GM06990 (cell line): ENCODE data around the gene PABPN1.

Experiments used
- DNase-seq: peaks from one replicate; pipeline ENCODE4 v3.0.0-alpha.2; 2011; ENCODE audit not compliant: insufficient read length; ENCODE audit errors: extremely low read depth
- H3K27me3 ChIP-seq: replicated peaks from 2 replicates; pipeline ENCODE4 v1.6.0; 2011; ENCODE audit warnings: low read length; ENCODE audit not compliant: control insufficient read depth, insufficient read depth
- H3K36me3 ChIP-seq: 2 replicates; pipeline ENCODE4 v1.5.1; 2011; ENCODE audit warnings: low read length; ENCODE audit not compliant: control insufficient read depth, insufficient read depth
- H3K4me3 ChIP-seq: replicated peaks from 2 replicates; pipeline ENCODE4 v1.5.1; 2011; ENCODE audit warnings: low read depth, mild to moderate bottlenecking, control low read depth, low read length
- CTCF ChIP-seq: IDR thresholded peaks from 2 replicates; pipeline ENCODE4 v1.5.1; 2011; ENCODE audit warnings: low read length, control low read depth, mild to moderate bottlenecking, inconsistent platforms; ENCODE audit not compliant: insufficient read depth, poor library complexity, severe bottlenecking

PABPN1 gene

DNA sequence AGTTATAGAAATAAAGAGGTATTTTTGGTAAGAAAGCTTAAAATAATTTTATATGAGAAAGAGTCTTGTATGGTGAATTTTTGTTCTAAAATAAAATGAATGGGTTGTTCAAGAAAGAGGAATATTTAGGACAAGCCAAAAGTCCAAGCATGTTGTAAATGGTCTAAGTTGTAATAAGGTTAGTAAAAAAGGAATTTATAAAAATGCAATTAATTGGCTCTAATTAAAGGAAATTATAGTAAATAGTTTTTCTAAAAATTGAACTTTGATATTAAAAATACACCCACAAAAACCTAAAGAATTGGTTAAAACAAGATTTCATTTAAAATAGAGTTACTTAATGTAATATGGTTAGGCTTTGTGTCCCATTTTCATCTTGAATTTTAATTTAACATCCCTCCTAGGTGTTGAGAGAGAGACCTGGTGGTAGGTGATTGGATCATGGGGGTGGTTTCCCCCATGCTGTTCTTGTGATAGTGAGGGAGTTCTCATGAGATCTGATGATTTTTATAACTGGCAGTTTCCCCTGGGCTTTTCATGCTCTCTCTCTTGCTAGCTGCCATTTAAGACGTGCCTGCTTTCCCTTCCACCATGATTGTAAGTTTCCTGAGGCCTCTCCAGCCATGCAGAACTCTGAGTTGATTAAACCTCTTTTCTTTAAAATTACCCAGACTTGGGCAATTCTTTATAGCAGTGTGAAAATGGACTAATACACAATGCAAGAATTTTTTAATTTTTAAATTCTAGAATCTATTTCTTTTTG, 18.4 kb downstream of the PABPN1 start:
- DNase-seq, result no peak
- TF ChIP-seq CTCF, result no peak

DNA sequence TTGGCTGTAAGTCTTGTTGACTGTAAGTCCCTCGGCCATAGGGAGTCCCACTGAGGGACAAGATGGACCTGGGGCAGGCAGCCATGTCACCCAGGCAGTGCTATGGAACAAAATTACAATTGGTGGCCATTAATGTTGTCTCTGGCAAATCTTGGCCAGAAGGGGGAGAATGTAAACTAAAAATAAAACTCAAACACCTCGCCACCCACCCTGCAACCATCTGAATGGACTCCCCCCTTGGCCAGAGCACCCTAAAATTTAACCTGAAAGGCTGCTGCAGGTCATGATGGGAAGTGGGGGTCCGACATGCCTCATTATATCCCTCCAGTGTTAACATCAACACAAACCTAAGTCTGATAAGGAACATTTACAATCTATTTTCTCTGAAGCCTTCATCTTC, 23.2 kb downstream of the PABPN1 start:
- TF ChIP-seq CTCF, result peak; percentile 11
- DNase-seq, result no peak
- Histone ChIP-seq H3K27me3 (no peaks in the 10 kb centered on the region; the same call in 1 of the 2 replicates), H3K4me3 (no peak overlapping the region), H3K36me3 (no peaks in the 10 kb centered on the region)

More for the DNA sequence above, 18.4 kb downstream of the PABPN1 start:
- no peaks in the 10 kb centered on the region for H3K27me3 ChIP-seq
- no peak overlapping the region for H3K4me3 ChIP-seq
- H3K36me3 ChIP-seq, result no peaks in the 10 kb centered on the region

- Histone ChIP-seq H3K27me3 (no peaks in the 10 kb centered on the region; the same call in 1 of the 2 replicates), H3K4me3 (no peak overlapping the region), H3K36me3 (no peaks in the 10 kb centered on the region)
- TF ChIP-seq CTCF, result no peak
- DNase-seq, result no peak
Measured at GRCh38 chr14:23345987-23346692, 24.9 kb downstream of the PABPN1 start.

DNA sequence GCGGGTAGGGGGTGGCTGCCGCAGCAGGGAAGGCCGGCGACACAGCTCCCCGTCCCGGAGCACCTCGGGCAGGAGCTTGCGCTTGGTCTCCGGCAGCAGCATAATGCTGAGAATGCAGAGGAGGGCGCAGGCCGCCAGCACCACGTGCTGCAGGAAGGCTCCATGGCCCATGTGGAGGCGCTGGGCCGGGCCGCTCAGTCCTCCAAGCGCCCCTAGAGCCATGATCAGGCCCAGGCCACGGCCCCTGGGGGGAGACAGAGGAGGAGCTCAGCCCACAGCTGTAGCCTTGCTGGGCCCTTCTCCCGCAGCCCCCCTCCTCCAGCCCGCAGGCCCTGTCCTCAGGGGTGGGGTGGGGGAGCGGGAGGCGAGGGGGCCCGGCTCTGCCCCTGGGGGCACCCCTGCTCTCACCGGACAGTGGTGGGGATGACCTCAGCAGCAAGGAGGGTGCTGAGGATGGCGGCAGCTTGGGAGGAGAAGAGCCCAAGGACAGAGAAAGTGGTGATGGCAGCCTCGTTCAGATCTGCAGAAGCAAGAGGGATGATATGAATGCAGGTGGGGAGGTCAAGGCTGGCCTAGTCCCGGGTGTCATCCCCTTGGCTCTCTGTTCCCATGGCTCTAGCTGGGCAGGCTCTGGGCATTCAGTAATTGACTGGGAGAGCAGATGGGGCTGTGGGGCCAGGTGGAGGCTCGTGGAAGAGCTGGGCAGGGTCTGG, 25.6 kb downstream of the PABPN1 start:
- no peak for DNase-seq

More for the DNA sequence above, 25.6 kb downstream of the PABPN1 start:
- Histone ChIP-seq H3K4me3 (no peak overlapping the region), H3K36me3 (no peaks in the 10 kb centered on the region), H3K27me3 (no peaks in the 10 kb centered on the region; the same call in 1 of the 2 replicates)
- TF ChIP-seq CTCF, result no peak
